ENCODE measurements around the gene LMX1B.

The LMX1B gene

GRCh38 chr9:126605792-126606482 is 7.8 kb upstream of the LMX1B start:
- DNase-seq, result no peak

GRCh38 chr9:126606483-126606870 is 7.3 kb upstream of the LMX1B start:
- no peak for DNase-seq

GRCh38 chr9:126607086-126607485 is 6.6 kb upstream of the LMX1B start:
- no peak for DNase-seq

- DNase-seq, result no peak
Observed at GRCh38 chr9:126607731-126608130, 6.0 kb upstream of the LMX1B start.

- no peak for DNase-seq
Observed at GRCh38 chr9:126608551-126608950, 5.2 kb upstream of the LMX1B start.

GRCh38 chr9:126609191-126609590 is 4.5 kb upstream of the LMX1B start:
- no peak for DNase-seq

- no peak for DNase-seq
Observed at GRCh38 chr9:126609711-126610388, 3.9 kb upstream of the LMX1B start.

- no peak for DNase-seq
Observed at GRCh38 chr9:126611193-126611591, 2.5 kb upstream of the LMX1B start.

GRCh38 chr9:126611592-126612325 is 2.0 kb upstream of the LMX1B start:
- DNase-seq, result no peak

- DNase-seq, result no peak
Observed at GRCh38 chr9:126612326-126612812, 1.4 kb upstream of the LMX1B start.

GRCh38 chr9:126612813-126613641 is 701 bp upstream of the LMX1B start:
- no peak for DNase-seq

- no peak for DNase-seq
Observed at GRCh38 chr9:126614088-126614454, 343 bp downstream of the LMX1B start.

GRCh38 chr9:126614455-126615244 is 922 bp downstream of the LMX1B start:
- DNase-seq, result no peak

GRCh38 chr9:126615245-126615790 is 1.6 kb downstream of the LMX1B start:
- no peak for DNase-seq

- DNase-seq, result no peak
Observed at GRCh38 chr9:126615791-126616447, 2.2 kb downstream of the LMX1B start.

GRCh38 chr9:126616521-126616976 is 2.8 kb downstream of the LMX1B start:
- no peak for DNase-seq

GRCh38 chr9:126617003-126617822 is 3.5 kb downstream of the LMX1B start:
- no peak for DNase-seq

GRCh38 chr9:126617823-126618165 is 4.1 kb downstream of the LMX1B start:
- DNase-seq, result no peak

- DNase-seq, result no peak
Observed at GRCh38 chr9:126618190-126618584, 4.5 kb downstream of the LMX1B start.
